GM12872 (cell line): Measurements from ENCODE around the gene TTC7B.

Experiments used
- CTCF ChIP-seq: IDR thresholded peaks from 3 replicates; pipeline ENCODE4 v1.5.1; 2011; ENCODE audit warnings: low read depth, mild to moderate bottlenecking, low read length, moderate library complexity; ENCODE audit not compliant: insufficient read depth

The TTC7B gene

GRCh38 chr14:90687680-90688079, 128.6 kb downstream of the TTC7B start:
- no peak for TF ChIP-seq CTCF

GRCh38 chr14:90682615-90683014, 133.6 kb downstream of the TTC7B start:
- no peak for TF ChIP-seq CTCF

GRCh38 chr14:90681929-90682328, 134.3 kb downstream of the TTC7B start:
- no peak for TF ChIP-seq CTCF

- TF ChIP-seq CTCF, result no peak
Observed at GRCh38 chr14:90678846-90679362, 137.3 kb downstream of the TTC7B start.

- no peak for TF ChIP-seq CTCF
Observed at GRCh38 chr14:90678420-90678819, 137.8 kb downstream of the TTC7B start.

- TF ChIP-seq CTCF, result no peak
Observed at GRCh38 chr14:90677484-90678050, 138.7 kb downstream of the TTC7B start.

- TF ChIP-seq CTCF, result no peak
Observed at GRCh38 chr14:90676912-90677311, 139.3 kb downstream of the TTC7B start.
